SH-SY5Y (cell line): ENCODE data around the gene UBE2G2.

Experiments used
- GATA2 ChIP-seq: IDR thresholded peaks from 2 replicates; pipeline ENCODE4 v1.6.1; 2011; ENCODE audit warnings: mild to moderate bottlenecking, low read depth, low read length
- GATA3 ChIP-seq: IDR thresholded peaks from 2 replicates; pipeline ENCODE4 v1.6.1; 2011; ENCODE audit warnings: low read depth, mild to moderate bottlenecking, low read length, moderate library complexity

DNA sequence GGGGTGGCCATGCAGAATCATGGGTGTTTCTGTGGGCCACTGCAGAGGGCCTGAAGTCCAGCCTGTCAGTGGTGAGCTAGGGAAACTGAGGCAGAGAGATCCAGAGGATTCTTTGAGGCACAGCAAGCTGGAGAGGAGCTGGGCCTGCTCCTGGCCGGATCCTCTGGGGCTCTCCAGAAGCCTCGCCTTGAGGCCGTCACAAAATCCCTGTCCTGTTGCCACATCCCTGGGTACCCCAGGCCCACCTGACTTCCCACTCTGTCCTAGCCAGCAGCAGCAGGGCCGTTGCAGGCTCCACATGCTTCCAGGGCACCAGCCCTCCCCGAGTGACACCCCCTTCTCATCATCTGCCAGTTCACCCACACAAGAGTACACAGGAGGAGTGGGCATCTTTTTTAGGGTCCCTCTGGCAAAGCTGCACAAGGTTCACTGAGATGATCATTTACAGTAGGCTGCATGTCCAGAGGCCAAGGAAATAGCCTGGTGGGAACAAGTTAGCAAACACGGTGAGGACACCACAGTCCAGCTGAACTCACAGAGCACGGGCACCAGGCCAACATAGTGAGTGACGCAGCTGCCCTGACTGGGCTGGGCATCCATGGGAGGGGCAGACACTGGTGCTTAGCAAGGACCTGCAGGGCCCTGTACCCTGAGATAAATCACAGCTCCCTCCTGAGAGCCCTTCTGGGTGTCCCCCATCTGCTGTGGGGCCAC lies 65.2 kb downstream of the UBE2G2 start:
- TF ChIP-seq GATA2 (no peak), GATA3 (no peak)
